HG03097 (cell line): ENCODE data around the gene SERPINF2.
"Not testable (repeated sequence)": the region's sequence is repeated elsewhere in the genome, so short reads cannot be mapped to it uniquely, and the experiment has no call there.

ENCODE experiments used
- ATAC-seq: cut with Tn5 transposase; IDR thresholded peaks from one replicate; pipeline ENCODE4 v1.9.1; 2021; ENCODE audit not compliant: unreplicated experiment, low FRiP score

Gene SERPINF2

DNA sequence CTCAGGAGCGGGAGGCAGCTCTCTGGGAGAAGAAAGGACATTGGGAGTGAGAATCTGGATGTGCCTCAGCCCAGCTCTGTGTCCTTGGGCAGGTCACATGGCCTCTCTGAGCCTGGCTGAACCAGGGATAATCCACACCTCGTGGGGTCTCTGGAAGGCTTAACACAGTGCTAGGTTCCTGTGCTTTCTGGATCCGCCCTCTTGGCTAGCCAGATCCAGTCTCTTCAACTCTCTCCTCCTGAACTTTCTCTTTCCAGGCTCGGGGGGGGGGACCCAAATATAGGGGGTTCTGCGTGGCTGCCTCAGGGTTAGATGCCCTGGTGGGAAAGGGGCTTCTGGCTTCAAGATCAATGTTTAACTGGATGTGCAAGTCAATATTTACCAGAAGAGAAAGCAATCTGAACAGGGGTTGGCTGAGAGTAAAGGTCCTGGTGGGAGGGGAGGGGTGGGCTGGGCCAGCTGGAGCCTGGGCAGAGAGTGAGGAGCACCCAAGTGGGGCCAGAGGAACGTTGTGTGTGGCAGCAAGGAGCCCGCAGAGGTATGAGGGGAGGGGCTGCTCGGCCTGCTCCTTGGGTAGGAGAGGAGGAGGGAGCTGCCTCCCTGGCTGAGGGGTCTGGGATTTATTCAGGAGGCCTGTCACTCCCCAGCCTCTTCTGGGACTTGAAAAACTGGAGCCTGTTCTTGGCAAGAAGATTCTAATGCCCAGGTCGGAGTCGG, at the start of gene SERPINF2:
Gene SERPINF2 (plus strand): TSS at position 501 of the 717 bp plus-strand sequence. CDS start 2,125 bp downstream, outside the sequence.
- ATAC-seq, result no peak

DNA sequence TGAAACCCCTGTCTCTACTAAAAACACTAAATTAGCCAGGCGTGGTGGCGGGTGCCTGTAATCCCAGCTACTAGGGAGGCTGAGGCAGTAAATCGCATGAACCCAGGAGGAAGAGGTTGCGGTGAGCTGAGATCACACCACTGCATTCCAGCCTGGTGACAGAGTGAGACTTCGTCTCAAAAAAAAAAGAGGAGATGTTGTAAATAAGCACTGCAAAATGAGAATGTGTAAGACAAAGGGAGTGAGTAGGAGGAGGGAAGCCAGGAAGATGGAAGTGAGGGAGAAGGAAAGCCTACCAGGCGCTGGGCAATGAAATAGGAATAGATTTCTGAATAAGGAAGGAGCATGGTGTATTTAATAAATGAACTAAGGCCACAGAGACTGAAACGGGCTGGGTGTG, 49.3 kb upstream of the SERPINF2 start:
- no peak for ATAC-seq

- no peak for ATAC-seq
These were observed 47.3 kb upstream of the SERPINF2 start for GRCh38 chr17:1695365-1695764.

DNA sequence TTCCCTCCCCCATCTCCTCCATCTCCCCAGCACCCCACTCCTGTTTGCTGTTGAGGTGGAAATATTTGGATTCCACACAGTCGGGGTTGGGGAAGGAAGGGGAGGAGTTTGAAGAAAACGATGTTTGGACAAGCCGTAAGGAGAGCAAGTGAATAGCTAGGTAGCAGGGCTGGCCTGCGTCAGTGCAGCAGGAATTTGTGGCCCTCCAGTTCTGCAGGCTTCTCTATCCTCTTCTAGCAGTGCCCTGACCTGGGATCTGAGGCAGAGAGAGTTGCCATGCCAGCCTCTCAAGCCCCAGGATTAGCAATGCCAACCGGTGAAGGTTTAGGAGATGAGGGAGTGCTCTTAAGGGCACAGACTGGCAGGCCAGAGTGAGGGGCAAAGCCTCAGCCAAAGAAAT, 45.0 kb upstream of the SERPINF2 start:
- ATAC-seq, result no peak

- ATAC-seq, result not testable (repeated sequence)
These were observed 42.8 kb upstream of the SERPINF2 start for GRCh38 chr17:1699891-1700290.

- no peak for ATAC-seq
These were observed 39.6 kb upstream of the SERPINF2 start for GRCh38 chr17:1703063-1703462.

GRCh38 chr17:1705004-1705403, 37.7 kb upstream of the SERPINF2 start:
- no peak for ATAC-seq

DNA sequence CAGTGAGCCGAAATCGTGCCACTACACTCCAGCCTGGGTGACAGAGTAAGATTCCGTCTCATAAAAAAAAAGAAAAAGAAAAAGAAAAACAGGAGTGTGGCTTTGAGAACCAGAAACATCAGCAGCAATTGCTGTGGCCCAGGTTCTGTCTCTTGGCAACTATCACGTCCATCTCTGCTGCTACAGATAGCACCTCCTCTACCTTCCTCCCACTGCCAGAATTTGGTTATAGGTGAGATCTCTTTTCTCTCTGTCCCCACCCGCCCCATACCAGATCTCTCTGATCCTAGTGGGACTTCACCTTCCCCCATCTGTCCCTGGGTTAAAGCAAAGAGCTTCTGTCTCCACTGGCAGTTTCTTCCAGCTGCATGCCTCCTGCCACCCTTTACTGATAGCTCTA, 35.6 kb upstream of the SERPINF2 start:
- ATAC-seq, result no peak

DNA sequence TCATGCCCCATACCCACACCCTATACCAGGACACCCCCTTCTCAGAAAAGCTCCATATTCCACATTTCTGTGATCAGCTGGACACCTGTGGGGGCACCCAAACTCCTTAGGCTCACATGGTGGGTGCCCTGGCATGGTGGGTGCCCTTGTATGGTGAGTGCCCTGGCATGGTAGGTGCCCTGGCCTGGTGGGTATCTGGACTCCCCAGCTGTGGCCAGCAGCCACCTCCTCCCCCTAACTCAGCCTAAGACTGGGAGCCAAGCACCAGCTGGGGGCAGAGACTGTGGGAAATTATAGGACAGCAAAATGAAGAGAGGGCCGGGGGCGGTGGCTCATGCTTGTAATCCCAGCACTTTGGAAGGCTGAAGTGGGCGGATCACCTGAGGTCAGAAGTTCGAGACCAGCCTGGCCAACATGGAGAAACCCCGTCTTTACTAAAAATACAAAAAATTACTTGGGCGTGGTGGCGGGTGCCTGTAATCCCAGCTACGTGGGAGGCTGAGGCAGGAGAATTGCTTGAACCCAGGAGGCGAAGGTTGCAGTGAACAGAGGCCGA, 33.8 kb upstream of the SERPINF2 start:
- ATAC-seq, result not testable (repeated sequence)

DNA sequence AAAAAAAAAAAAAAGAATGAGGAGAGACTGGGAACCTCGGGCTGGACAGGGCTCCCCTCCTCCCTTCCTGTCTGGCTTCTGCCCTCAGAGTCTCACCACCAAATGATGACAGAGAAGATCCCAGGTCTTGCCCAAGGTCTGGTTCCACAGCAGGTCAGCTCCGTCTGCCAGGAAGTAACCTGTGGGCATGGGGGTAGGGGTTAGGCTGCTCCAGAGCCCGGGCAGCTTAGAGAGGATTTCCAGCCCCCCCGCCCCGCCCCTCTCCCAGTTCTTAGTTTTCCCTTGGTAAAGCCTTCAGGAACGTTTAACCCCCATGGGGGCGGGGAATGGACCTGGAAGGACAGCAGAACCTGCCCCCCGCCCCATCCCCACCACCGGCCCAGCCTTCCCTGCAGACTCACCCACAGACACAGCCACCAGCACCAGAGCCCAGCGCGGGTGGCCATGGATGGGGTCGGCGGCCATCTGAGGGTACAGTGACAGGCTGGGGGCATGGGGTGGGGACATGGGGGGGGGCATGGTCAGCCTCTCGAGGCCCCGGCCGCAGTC, 33.2 kb upstream of the SERPINF2 start:
- ATAC-seq, result no peak

DNA sequence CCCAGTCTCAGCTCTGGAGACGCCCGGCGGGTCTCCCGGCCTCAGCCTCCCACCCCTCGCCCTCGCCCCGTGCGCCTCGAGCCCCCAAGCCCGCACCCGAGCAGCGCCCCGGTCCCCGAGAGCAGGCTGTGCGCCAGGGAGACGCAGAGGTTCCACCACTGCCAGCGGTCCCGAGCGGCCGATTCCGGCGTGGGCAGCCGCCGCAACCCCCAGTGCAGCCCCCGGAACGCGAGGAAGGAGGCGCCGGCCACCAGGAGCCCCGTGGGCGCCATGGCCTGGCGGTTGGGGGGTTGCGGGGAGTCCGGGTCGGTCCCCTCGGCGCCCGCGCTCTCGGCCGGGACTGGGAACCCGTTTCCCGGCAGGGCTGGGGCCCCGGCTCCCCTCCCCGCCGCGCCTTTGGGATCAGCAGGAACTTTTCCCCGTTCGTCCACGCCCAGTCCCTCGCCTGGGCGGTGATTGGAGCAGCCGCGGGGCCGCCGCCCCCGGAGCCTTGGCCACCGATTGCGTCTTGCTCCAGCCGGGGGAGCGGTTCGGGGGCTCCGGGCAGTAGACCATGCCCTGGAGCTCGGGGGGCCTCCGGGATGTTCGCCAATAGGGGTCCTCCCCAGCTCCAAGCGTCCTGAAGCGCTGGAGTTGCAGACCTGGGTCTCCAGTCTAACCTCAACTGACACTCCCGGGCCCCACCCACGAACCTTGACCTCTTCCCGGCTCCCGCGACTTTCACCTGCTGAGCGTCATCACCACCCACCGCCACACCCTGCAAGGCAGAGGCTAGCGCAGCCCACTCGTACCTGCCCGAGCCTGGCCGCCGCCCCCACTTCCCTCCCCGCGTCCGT, 32.5 kb upstream of the SERPINF2 start, which contains the start of gene TLCD2:
Gene TLCD2 (minus strand): TSS at position 407 of the 836 bp plus-strand sequence. CDS start 135 bp downstream, at position 272.
- ATAC-seq, result no peak

DNA sequence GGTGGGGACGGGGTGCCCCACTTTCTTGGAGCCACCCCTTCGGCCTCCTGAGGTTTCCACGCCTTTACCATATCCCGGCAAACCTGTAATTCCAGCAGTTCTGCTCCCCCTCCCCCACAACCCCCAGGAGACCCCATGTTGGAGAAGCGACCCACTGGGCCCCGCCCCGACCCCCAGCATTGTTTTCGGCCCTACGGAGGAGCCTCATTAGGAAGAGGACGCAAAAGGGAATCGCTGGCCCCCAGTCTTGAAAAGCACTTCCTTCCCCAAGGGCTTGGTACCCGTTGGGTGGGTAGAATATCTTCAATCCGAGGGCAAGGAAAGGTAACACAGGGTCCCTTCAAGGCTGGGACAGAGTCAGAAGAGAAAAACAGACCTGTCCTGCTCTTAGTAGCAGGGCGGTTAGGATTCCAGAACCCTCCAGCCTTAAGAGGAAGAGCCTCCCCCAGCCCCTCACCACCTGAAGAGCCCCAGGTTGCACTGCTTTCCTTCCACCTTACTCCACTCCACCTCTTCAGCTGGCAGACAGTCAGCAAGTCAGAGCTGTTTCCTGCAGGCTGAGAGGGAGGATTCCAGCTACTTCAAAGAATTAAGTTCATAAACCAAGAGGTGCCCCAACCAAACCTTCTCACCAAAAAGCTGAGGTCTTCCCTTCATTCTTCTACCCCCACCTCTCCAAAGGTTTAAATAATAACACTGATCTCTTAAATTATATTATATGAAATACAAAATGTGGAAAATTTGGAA, 31.7 kb upstream of the SERPINF2 start:
- no peak for ATAC-seq

DNA sequence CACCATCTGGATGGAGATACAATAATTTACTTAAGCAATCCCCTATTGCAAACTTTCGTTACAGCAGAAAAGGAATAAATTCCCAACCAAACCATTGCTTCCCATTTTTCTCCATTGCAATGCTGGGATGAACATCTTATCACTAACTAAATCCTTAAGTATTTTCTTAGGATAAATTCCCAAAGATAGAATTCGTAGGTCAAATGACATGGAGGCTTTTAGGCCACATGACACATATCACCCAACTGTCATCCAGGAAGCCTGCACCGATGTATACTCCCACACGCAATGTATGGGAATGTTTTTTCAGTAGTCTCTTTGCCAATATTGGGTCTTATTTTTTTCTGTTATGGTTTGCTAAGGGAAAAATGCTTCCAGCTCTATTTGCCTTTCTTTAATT, 30.9 kb upstream of the SERPINF2 start:
- ATAC-seq, result no peak

DNA sequence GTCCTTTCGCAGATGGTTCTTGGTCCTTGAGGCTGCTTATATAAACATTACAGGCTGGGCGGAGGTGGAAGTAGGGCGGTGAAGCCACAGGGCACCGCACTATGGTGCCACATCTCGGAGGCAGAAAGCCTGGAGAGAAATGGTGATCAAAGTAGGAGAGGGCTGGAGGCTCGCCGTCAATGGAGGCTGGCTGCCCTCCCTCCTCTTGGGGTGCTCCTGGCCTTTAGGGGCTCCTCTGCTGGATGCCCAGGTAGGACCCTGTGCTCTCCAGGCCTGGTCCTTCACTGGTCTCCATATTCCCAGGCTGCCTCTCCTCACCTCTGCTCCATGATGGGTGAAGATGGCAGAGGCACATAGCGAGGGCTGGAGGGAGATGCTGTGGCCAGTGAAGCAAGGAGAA, 30.4 kb upstream of the SERPINF2 start:
- ATAC-seq, result no peak

GRCh38 chr17:1713160-1713877, 29.4 kb upstream of the SERPINF2 start:
- ATAC-seq, result no peak

GRCh38 chr17:1713878-1714426, 28.7 kb upstream of the SERPINF2 start:
- ATAC-seq, result no peak

DNA sequence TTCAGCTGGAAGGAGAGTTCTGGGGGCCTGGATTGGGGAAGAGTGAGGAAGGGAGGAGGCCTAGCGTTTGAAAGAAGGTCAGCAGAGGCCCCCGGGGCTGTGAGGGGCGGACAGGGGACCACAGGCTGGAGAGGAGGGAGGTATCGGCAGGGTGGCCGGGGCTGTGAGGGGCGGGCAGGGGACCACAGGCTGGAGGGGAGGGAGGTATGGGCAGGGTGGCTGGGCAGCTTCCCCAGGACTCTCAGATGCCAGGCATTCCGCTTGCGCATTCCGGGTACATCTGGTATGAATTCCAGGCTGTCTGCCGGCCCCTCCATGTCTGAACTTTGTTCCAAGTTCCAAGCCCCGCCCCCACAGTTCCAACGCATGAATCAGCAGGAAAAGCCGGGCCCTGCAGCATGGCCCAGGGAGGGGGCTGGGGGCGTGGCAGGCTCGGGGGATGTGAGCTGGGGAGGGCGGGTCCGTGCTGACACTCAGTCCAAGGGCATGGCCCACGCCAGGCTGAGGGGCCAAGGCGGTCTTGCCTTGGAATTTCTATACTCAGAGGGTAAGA, 28.2 kb upstream of the SERPINF2 start:
- no peak for ATAC-seq

GRCh38 chr17:1714980-1715802, 27.5 kb upstream of the SERPINF2 start:
- ATAC-seq, result no peak

- no peak for ATAC-seq
These were observed 26.9 kb upstream of the SERPINF2 start for GRCh38 chr17:1715803-1716075.
